Liver (tissue), 3 donors: ENCODE measurements around the gene PSME2.

ENCODE experiments used
- CTCF ChIP-seq: fragments of 150-350 bp; IDR thresholded peaks from 2 replicates; pipeline ENCODE4 v1.5.1; 2017; ENCODE audit warnings: improper control_type of control experiment, low read depth, low read length; ENCODE audit not compliant: missing input control
- FOXA2 ChIP-seq: IDR thresholded peaks from 2 replicates; pipeline ENCODE4 v1.6.1; 2016; ENCODE audit warnings: antibody characterized with exemption
- GABPA ChIP-seq, 2 donors: IDR thresholded peaks in 1 of 2; conservative IDR thresholded peaks in 1 of 2; 2 replicates each; pipeline ENCODE4 v1.6.1; 2016; ENCODE audit warnings: antibody characterized with exemption in 2 of 2, mild to moderate bottlenecking in 1 of 2, moderate library complexity in 1 of 2
- MAX ChIP-seq: IDR thresholded peaks from 2 replicates; pipeline ENCODE4 v1.6.1; 2016; ENCODE audit warnings: antibody characterized with exemption
- REST ChIP-seq: IDR thresholded peaks from 2 replicates; pipeline ENCODE4 v1.6.1; 2016; ENCODE audit warnings: antibody characterized with exemption, mild to moderate bottlenecking
- RXRA ChIP-seq, 2 donors: IDR thresholded peaks; 2 replicates each; pipeline ENCODE4 v1.6.1; 2017 to 2018; ENCODE audit warnings: antibody characterized with exemption in 2 of 2, mild to moderate bottlenecking in 1 of 2
- TAF1 ChIP-seq: conservative IDR thresholded peaks from 2 replicates; pipeline ENCODE4 v1.6.1; 2016; ENCODE audit warnings: antibody characterized with exemption, mild to moderate bottlenecking
- YY1 ChIP-seq: IDR thresholded peaks from 2 replicates; pipeline ENCODE4 v1.6.1; 2016; ENCODE audit warnings: antibody characterized with exemption, mild to moderate bottlenecking
- donor health status: healthy.
- donor health status: healthy.

GRCh38 chr14:24100982-24101494 is 45.4 kb downstream of the PSME2 start:
- no peak for TF ChIP-seq CTCF
- no peak for TF ChIP-seq MAX
- no peak for TF ChIP-seq FOXA2
- no peak for TF ChIP-seq GABPA (IDR thresholded peaks at IDR 0.05 in 1 of 2, conservative IDR thresholded peaks at IDR 0.05 in 1 of 2)
- TF ChIP-seq YY1: no peak
- no peak for TF ChIP-seq TAF1
- no peak for TF ChIP-seq RXRA (IDR thresholded peaks at IDR 0.05)
- TF ChIP-seq REST: no peak
